Fibroblast of lung (primary cell): Measurements from ENCODE around the gene GTF3C1. TPM values are rescaled to one million over a fixed set of nuclear protein-coding genes. Genes with fewer than 3 reads are reported as not detected.

Experiments used
- DNase-seq, 2 donors: peaks; one replicate each; pipeline versions ENCODE4 v3.0.0 to v3.0.0-alpha.2; 2010; ENCODE audit warnings: low read depth in 2 of 2
- H2AFZ ChIP-seq: 2 replicates; pipeline ENCODE4 v1.5.1; 2012; ENCODE audit warnings: low read length, control low read depth, inconsistent platforms
- H3K27ac ChIP-seq: 2 replicates; pipeline ENCODE4 v1.5.1; 2011; ENCODE audit warnings: low read length, control low read depth; ENCODE audit not compliant: insufficient read depth
- H3K27me3 ChIP-seq: 2 replicates; pipeline ENCODE4 v1.5.1; 2011; ENCODE audit warnings: mild to moderate bottlenecking, low read length; ENCODE audit not compliant: control insufficient read depth, insufficient read depth
- H3K36me3 ChIP-seq: 2 replicates; pipeline ENCODE4 v1.5.1; 2011; ENCODE audit warnings: low read length; ENCODE audit not compliant: control insufficient read depth, insufficient read depth
- H3K4me1 ChIP-seq: 2 replicates; pipeline ENCODE4 v1.5.1; 2011; ENCODE audit warnings: low read length; ENCODE audit not compliant: control insufficient read depth, insufficient read depth; ENCODE audit errors: extremely low read depth
- H3K4me2 ChIP-seq: 2 replicates; pipeline ENCODE4 v1.5.1; 2011; ENCODE audit warnings: low read length, control low read depth; ENCODE audit not compliant: insufficient read depth; ENCODE audit errors: extremely low read depth
- H3K4me3 ChIP-seq, 4 experiments: fragments of 200-600 bp in 1 of 4; sonication (generic) in 1 of 4; replicated peaks in 1 of 4; 2 replicates each; pipeline ENCODE4 v1.5.1; 2011 to 2016; ENCODE audit warnings: low read length in 4 of 4, low read depth in 3 of 4, mild to moderate bottlenecking in 3 of 4, control low read depth in 2 of 4, inconsistent platforms in 1 of 4, mixed read lengths in 1 of 4; ENCODE audit not compliant: insufficient read depth in 1 of 4; ENCODE audit errors: control extremely low read depth in 1 of 4
- H3K79me2 ChIP-seq: 2 replicates; pipeline ENCODE4 v1.5.1; 2012; ENCODE audit warnings: mild to moderate bottlenecking, low read length, inconsistent platforms; ENCODE audit not compliant: control insufficient read depth, insufficient read depth
- H3K9ac ChIP-seq: 2 replicates; pipeline ENCODE4 v1.5.1; 2011; ENCODE audit warnings: mild to moderate bottlenecking, low read length, control low read depth; ENCODE audit not compliant: insufficient read depth
- H3K9me3 ChIP-seq: 2 replicates; pipeline ENCODE4 v1.5.1; 2012; ENCODE audit warnings: low read depth, low read length; ENCODE audit not compliant: control insufficient read depth, insufficient read depth
- H4K20me1 ChIP-seq: 2 replicates; pipeline ENCODE4 v1.5.1; 2011; ENCODE audit warnings: low read length; ENCODE audit not compliant: control insufficient read depth, insufficient read depth; ENCODE audit errors: extremely low read depth
- CTCF ChIP-seq, 2 donors: IDR thresholded peaks in 1 of 2; conservative IDR thresholded peaks in 1 of 2; 1 replicate in 1 of 2; 2 replicates in 1 of 2; pipeline ENCODE4 v1.5.1; 2011 to 2012; ENCODE audit warnings: low read length in 2 of 2, control low read depth in 1 of 2, inconsistent platforms in 1 of 2, low read depth in 1 of 2, mild to moderate bottlenecking in 1 of 2
- EZH2 ChIP-seq: IDR thresholded peaks from 2 replicates; pipeline ENCODE4 v1.5.1; 2012; ENCODE audit warnings: low read length, control low read depth, mild to moderate bottlenecking; ENCODE audit errors: missing control alignments
- polyA plus RNA-seq, 2 donors: library from polyadenylated mRNA; depleted of rRNA in 1 of 2; stranded (reverse) in 1 of 2; unstranded in 1 of 2; fragments of >200 nt; gene quantifications; 2 replicates each; pipeline ENCODE4 v1.2.1, GENCODE V29; 2011 to 2012; ENCODE audit warnings: missing spikeins in 1 of 2
- total RNA-seq: library from RNA; depleted of rRNA; stranded (reverse); fragments of >200 nt; gene quantifications from 2 replicates; pipeline ENCODE4 v1.2.1, GENCODE V29; 2014

GTF3C1 gene
- total and polyA plus RNA-seq, 2 donors (not counting 1 experiment from before 2014, with no cell fraction given) = 20.1 to 75.3 TPM

GRCh38 chr16:27531826-27532800 is 17.6 kb downstream of the GTF3C1 start:
- DNase-seq = no peak
- H3K27me3 ChIP-seq = no peaks in the 10 kb centered on the region
- no peaks in the 10 kb centered on the region for H3K9me3 ChIP-seq
- no peak overlapping the region for H2AFZ ChIP-seq
- no peak for TF ChIP-seq EZH2
- no peak for TF ChIP-seq CTCF (conservative IDR thresholded peaks at IDR 0.05 in 1 of 2, IDR thresholded peaks at IDR 0.05 in 1 of 2; ENCODE audit: low read depth in 1 of 2, low read length in 2 of 2)
- H3K4me2 ChIP-seq = no peak overlapping the region
- H3K27ac ChIP-seq = no peak overlapping the region
- peaks cover 4% of the 10 kb centered on the region for H3K4me1 ChIP-seq
- no peaks in the 10 kb centered on the region for H3K79me2 ChIP-seq
- no peak overlapping the region for H3K4me3 ChIP-seq
- H3K36me3 ChIP-seq = peaks cover 23% of the 10 kb centered on the region
- H3K9ac ChIP-seq = no peak overlapping the region
- no peaks in the 10 kb centered on the region for H4K20me1 ChIP-seq

- H3K4me1 ChIP-seq = peaks cover 4% of the 10 kb centered on the region
- H3K27ac ChIP-seq = no peak overlapping the region
- no peak for DNase-seq
- peaks cover 20% of the 10 kb centered on the region for H3K36me3 ChIP-seq
- TF ChIP-seq CTCF (conservative IDR thresholded peaks at IDR 0.05 in 1 of 2, IDR thresholded peaks at IDR 0.05 in 1 of 2; ENCODE audit: low read depth in 1 of 2, low read length in 2 of 2) (no peak), EZH2 (no peak)
- no peak overlapping the region for H3K4me3 ChIP-seq
- H3K9ac ChIP-seq = no peak overlapping the region
- no peak overlapping the region for H2AFZ ChIP-seq
- no peak overlapping the region for H3K4me2 ChIP-seq
- H3K9me3 ChIP-seq = no peaks in the 10 kb centered on the region
- no peaks in the 10 kb centered on the region for H3K79me2 ChIP-seq
- no peaks in the 10 kb centered on the region for H3K27me3 ChIP-seq
- H4K20me1 ChIP-seq = no peaks in the 10 kb centered on the region
Observed at GRCh38 chr16:27531186-27531585, 18.5 kb downstream of the GTF3C1 start.

DNA sequence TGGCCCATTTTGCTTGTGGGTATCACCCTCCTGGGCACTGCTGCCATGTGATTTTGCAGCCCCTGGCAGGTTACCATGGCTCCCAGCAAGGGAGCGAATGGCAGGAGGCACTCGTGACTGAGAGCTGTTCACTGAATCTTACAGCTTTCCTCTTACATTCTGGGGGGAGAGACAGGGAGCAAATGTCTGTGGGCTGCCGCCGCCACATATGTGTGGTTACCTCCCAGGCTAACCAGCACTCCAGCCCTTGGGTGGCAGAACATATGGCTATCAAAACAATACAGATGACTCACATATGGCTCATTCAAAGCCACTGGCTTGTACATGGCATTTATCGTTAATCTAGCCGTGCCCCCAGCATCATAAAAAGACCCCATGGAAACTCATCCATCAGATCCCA is 19.8 kb downstream of the GTF3C1 start:
- peaks cover 4% of the 10 kb centered on the region for H3K4me1 ChIP-seq
- no peak overlapping the region for H3K4me2 ChIP-seq
- peak; percentile 71 to 88 for DNase-seq
- no peak for TF ChIP-seq CTCF (conservative IDR thresholded peaks at IDR 0.05 in 1 of 2, IDR thresholded peaks at IDR 0.05 in 1 of 2; ENCODE audit: low read depth in 1 of 2, low read length in 2 of 2)
- no peak for TF ChIP-seq EZH2
- H2AFZ ChIP-seq = no peak overlapping the region
- H3K9me3 ChIP-seq = no peaks in the 10 kb centered on the region
- no peaks in the 10 kb centered on the region for H3K79me2 ChIP-seq
- H3K4me3 ChIP-seq = no peak overlapping the region
- H3K27ac ChIP-seq = no peak overlapping the region
- H3K9ac ChIP-seq = no peak overlapping the region
- peaks cover 23% of the 10 kb centered on the region for H3K36me3 ChIP-seq
- H4K20me1 ChIP-seq = no peaks in the 10 kb centered on the region
- H3K27me3 ChIP-seq = no peaks in the 10 kb centered on the region
